Astrocyte of the spinal cord (primary cell): ENCODE data around the gene MCU.

Source experiments
- DNase-seq: peaks from one replicate; pipeline ENCODE4 v3.0.0; 2011; ENCODE audit warnings: low read depth, low spot score
- H3K4me3 ChIP-seq: 2 replicates; pipeline ENCODE4 v1.5.1; 2011; ENCODE audit warnings: low read depth, mild to moderate bottlenecking, low read length, moderate library complexity
- CTCF ChIP-seq: IDR thresholded peaks from 2 replicates; pipeline ENCODE4 v1.5.1; 2012; ENCODE audit warnings: low read depth, mild to moderate bottlenecking, low read length, inconsistent platforms
- in situ Hi-C: cut with HindIII; loops from 2 replicates; pipeline ENCODE4 v1.10.0; 2017; ENCODE audit warnings: low sequenced_read_pairs

MCU gene

GRCh38 chr10:72834183-72834825 is 142.4 kb downstream of the MCU start:
- peak; percentile 66 for TF ChIP-seq CTCF
- DNase-seq: peak; percentile 77
- in situ Hi-C loops: no loop called here
- no peak overlapping the region for H3K4me3 ChIP-seq

- TF ChIP-seq CTCF: no peak
- DNase-seq: no peak
- H3K4me3 ChIP-seq: no peak overlapping the region
- in situ Hi-C loops: no loop called here
Observed at GRCh38 chr10:72840319-72840718, 148.4 kb downstream of the MCU start.

GRCh38 chr10:72841487-72841886 is 149.5 kb downstream of the MCU start:
- TF ChIP-seq CTCF: no peak
- no peak overlapping the region for H3K4me3 ChIP-seq
- in situ Hi-C loops: no loop called here
- DNase-seq: no peak

GRCh38 chr10:72842164-72842563 is 150.2 kb downstream of the MCU start:
- TF ChIP-seq CTCF: no peak
- H3K4me3 ChIP-seq: no peak overlapping the region
- in situ Hi-C loops: no loop called here
- no peak for DNase-seq

- peak; percentile 79 for DNase-seq
- in situ Hi-C loops: no loop called here
- H3K4me3 ChIP-seq: no peak overlapping the region
- TF ChIP-seq CTCF: no peak
Observed at GRCh38 chr10:72846238-72846637, 154.3 kb downstream of the MCU start.

GRCh38 chr10:72847681-72848080 is 155.7 kb downstream of the MCU start:
- TF ChIP-seq CTCF: no peak
- in situ Hi-C loops: no loop called here
- no peak overlapping the region for H3K4me3 ChIP-seq
- no peak for DNase-seq
